CD8-positive, alpha-beta memory T cell (primary cell): ENCODE measurements around the gene SMIM7. TPM values are rescaled to one million over a fixed set of nuclear protein-coding genes. Genes with fewer than 3 reads are reported as not detected.

Experiments
- CTCF ChIA-PET: fragments of 350-600 bp; sonication (Branson Sonifier 250); formaldehyde crosslinking; loops from one replicate; lab custom pipeline; 2021; ENCODE audit warnings: antibody characterized with exemption; lab: Charles Lee
- POLR2A ChIA-PET: fragments of 350-600 bp; sonication (Branson Sonifier 250); formaldehyde crosslinking; loops from one replicate; lab custom pipeline; 2021; ENCODE audit warnings: antibody characterized with exemption; lab: Charles Lee
- DNase-seq, 5 donors: peaks; one replicate each; pipeline versions ENCODE4 v3.0.0 to v3.0.0-alpha.2; 2020 to 2022; ENCODE audit warnings: mixed read lengths in 1 of 5
- H3K27ac ChIP-seq: one replicate; pipeline ENCODE4 v1.7.0; 2013; ENCODE audit warnings: low read depth, mild to moderate bottlenecking, low read length, moderate library complexity
- H3K27me3 ChIP-seq: 2 replicates; pipeline ENCODE4 v1.7.0; 2013; ENCODE audit warnings: low read length, mild to moderate bottlenecking; ENCODE audit not compliant: insufficient read depth, poor library complexity, severe bottlenecking
- H3K36me3 ChIP-seq: 2 replicates; pipeline ENCODE4 v1.7.0; 2013; ENCODE audit warnings: mild to moderate bottlenecking, low read length, moderate library complexity; ENCODE audit not compliant: insufficient read depth
- H3K4me1 ChIP-seq: 2 replicates; pipeline ENCODE4 v1.7.0; 2013; ENCODE audit warnings: mild to moderate bottlenecking, low read length, moderate library complexity; ENCODE audit not compliant: insufficient read depth
- H3K4me3 ChIP-seq: 2 replicates; pipeline ENCODE4 v1.7.0; 2013; ENCODE audit warnings: mild to moderate bottlenecking, low read length
- H3K9me3 ChIP-seq: 2 replicates; pipeline ENCODE4 v1.7.0; 2013; ENCODE audit warnings: mild to moderate bottlenecking, low read length
- H3K27ac Mint-ChIP-seq, 8 donors: one replicate each; pipeline ENCODE4 v1.8.0; 2020 to 2021; ENCODE audit warnings: mixed read lengths in 8 of 8, mild to moderate bottlenecking in 6 of 8, inconsistent platforms in 3 of 8, moderate library complexity in 3 of 8
- H3K27me3 Mint-ChIP-seq, 2 donors: one replicate each; pipeline ENCODE4 v1.8.0; 2020 to 2021; ENCODE audit warnings: mixed read lengths in 2 of 2, mild to moderate bottlenecking in 1 of 2, moderate library complexity in 1 of 2
- H3K36me3 Mint-ChIP-seq, 3 donors: one replicate each; pipeline ENCODE4 v1.8.0; 2020 to 2021; ENCODE audit warnings: mixed read lengths in 3 of 3, inconsistent platforms in 1 of 3, mild to moderate bottlenecking in 1 of 3
- H3K4me1 Mint-ChIP-seq, 3 donors: one replicate each; pipeline ENCODE4 v1.8.0; 2020 to 2021; ENCODE audit warnings: mixed read lengths in 3 of 3, inconsistent platforms in 1 of 3, mild to moderate bottlenecking in 1 of 3
- H3K4me3 Mint-ChIP-seq, 7 donors: one replicate each; pipeline ENCODE4 v1.8.0; 2020 to 2021; ENCODE audit warnings: mixed read lengths in 7 of 7, mild to moderate bottlenecking in 6 of 7, moderate library complexity in 4 of 7, inconsistent platforms in 2 of 7
- H3K9me3 Mint-ChIP-seq, 5 donors: one replicate each; pipeline ENCODE4 v1.8.0; 2020 to 2022; ENCODE audit warnings: mixed read lengths in 5 of 5, mild to moderate bottlenecking in 3 of 5, moderate library complexity in 2 of 5, inconsistent platforms in 1 of 5
- polyA plus RNA-seq: library from polyadenylated mRNA; unstranded; fragments of 300-500 nt; fragmentation: Illumina TruSeq; gene quantifications from one replicate; pipeline ENCODE4 v1.2.3, GENCODE V29; 2021
- total RNA-seq, 2 experiments: library from RNA; stranded (reverse); gene quantifications; one replicate each; pipeline ENCODE4 v1.2.3, GENCODE V29; 2021

The SMIM7 gene
- total and polyA plus RNA-seq, 3 experiments from 2014 or later: 61.7 to 64.5 (median 64.5) TPM

- Histone ChIP-seq H3K27ac (no peak overlapping the region), H3K4me3 (no peak overlapping the region), H3K27me3 (no peaks in the 10 kb centered on the region), H3K36me3 (no peaks in the 10 kb centered on the region), H3K9me3 (no peaks in the 10 kb centered on the region), H3K4me1 (peaks cover 7% of the 10 kb centered on the region)
- no peak overlapping the region for H3K27ac Mint-ChIP-seq
- no peaks in the 10 kb centered on the region for H3K27me3 Mint-ChIP-seq
- ChIA-PET CTCF (interaction anchor here (0.7 to 1.1 kb wide), 3 partner anchors 11 to 22 kb away, joined by 3 to 4 read pairs (median 3); no protein-coding TSS in a partner anchor), POLR2A (interaction anchor here (0.7 to 1.0 kb wide), 2 partner anchors 19 to 22 kb away, joined by 3 read pairs; no protein-coding TSS in a partner anchor)
- no peak for DNase-seq
- H3K9me3 Mint-ChIP-seq: no peaks in the 10 kb centered on the region
- peaks cover 43 to 71% (median 65%) of the 10 kb centered on the region in 3 donors for H3K4me1 Mint-ChIP-seq
- H3K4me3 Mint-ChIP-seq: no peak overlapping the region
- H3K36me3 Mint-ChIP-seq: peaks cover 0 to 15% (median 3%) of the 10 kb centered on the region in 3 donors
Observed at GRCh38 chr19:16609511-16610200, 50.3 kb downstream of the SMIM7 start.

GRCh38 chr19:16608290-16608739 is 51.6 kb downstream of the SMIM7 start:
- Histone ChIP-seq H3K9me3 (no peaks in the 10 kb centered on the region), H3K4me3 (no peak overlapping the region), H3K4me1 (peaks cover 6% of the 10 kb centered on the region), H3K27ac (no peak overlapping the region), H3K36me3 (no peaks in the 10 kb centered on the region), H3K27me3 (no peaks in the 10 kb centered on the region)
- DNase-seq: no peak
- ChIA-PET CTCF (interaction anchor here (1.1 kb wide), 1 partner anchor 9 kb away, joined by 4 read pairs; no protein-coding TSS in a partner anchor), POLR2A (no interaction called here)
- Mint-ChIP-seq H3K36me3 (peaks cover 0 to 17% (median 3%) of the 10 kb centered on the region in 3 donors), H3K4me1 (peaks cover 41 to 72% (median 62%) of the 10 kb centered on the region in 3 donors), H3K9me3 (no peaks in the 10 kb centered on the region), H3K27me3 (no peaks in the 10 kb centered on the region), H3K4me3 (no peak overlapping the region), H3K27ac (peak overlapping the region in 5 of 8 donors; percentile 10 to 60 (median 38))

- peaks cover 41 to 71% (median 59%) of the 10 kb centered on the region in 3 donors for H3K4me1 Mint-ChIP-seq
- peaks cover 0 to 17% (median 3%) of the 10 kb centered on the region in 3 donors for H3K36me3 Mint-ChIP-seq
- POLR2A ChIA-PET: no interaction called here
- H3K36me3 ChIP-seq: no peaks in the 10 kb centered on the region
- H3K9me3 Mint-ChIP-seq: no peaks in the 10 kb centered on the region
- CTCF ChIA-PET: no interaction called here
- H3K4me1 ChIP-seq: peaks cover 6% of the 10 kb centered on the region
- no peaks in the 10 kb centered on the region for H3K9me3 ChIP-seq
- H3K27ac Mint-ChIP-seq: peak overlapping the region in 4 of 8 donors; percentile 35 to 54 (median 40)
- DNase-seq: no peak
- no peaks in the 10 kb centered on the region for H3K27me3 ChIP-seq
- no peak overlapping the region for H3K4me3 ChIP-seq
- no peak overlapping the region for H3K27ac ChIP-seq
- H3K4me3 Mint-ChIP-seq: no peak overlapping the region
- no peaks in the 10 kb centered on the region for H3K27me3 Mint-ChIP-seq
Observed at GRCh38 chr19:16607819-16608218, 52.1 kb downstream of the SMIM7 start.

GRCh38 chr19:16605553-16605994 is 54.4 kb downstream of the SMIM7 start:
- no peaks in the 10 kb centered on the region for H3K9me3 ChIP-seq
- Mint-ChIP-seq H3K36me3 (peaks cover 0 to 17% (median 3%) of the 10 kb centered on the region in 3 donors), H3K9me3 (no peaks in the 10 kb centered on the region), H3K4me3 (no peak overlapping the region), H3K27me3 (no peaks in the 10 kb centered on the region), H3K27ac (peak overlapping the region in 4 of 8 donors; percentile 51 to 92 (median 56)), H3K4me1 (peaks cover 24 to 64% (median 45%) of the 10 kb centered on the region in 3 donors)
- H3K27ac ChIP-seq: no peak overlapping the region
- ChIA-PET POLR2A (no interaction called here), CTCF (interaction anchor here (1.1 to 1.6 kb wide), 2 partner anchors 21 to 28 kb away, joined by 3 to 4 read pairs; no protein-coding TSS in a partner anchor)
- H3K27me3 ChIP-seq: no peaks in the 10 kb centered on the region
- H3K4me3 ChIP-seq: no peak overlapping the region
- H3K36me3 ChIP-seq: no peaks in the 10 kb centered on the region
- no peaks in the 10 kb centered on the region for H3K4me1 ChIP-seq
- DNase-seq: no peak

DNA sequence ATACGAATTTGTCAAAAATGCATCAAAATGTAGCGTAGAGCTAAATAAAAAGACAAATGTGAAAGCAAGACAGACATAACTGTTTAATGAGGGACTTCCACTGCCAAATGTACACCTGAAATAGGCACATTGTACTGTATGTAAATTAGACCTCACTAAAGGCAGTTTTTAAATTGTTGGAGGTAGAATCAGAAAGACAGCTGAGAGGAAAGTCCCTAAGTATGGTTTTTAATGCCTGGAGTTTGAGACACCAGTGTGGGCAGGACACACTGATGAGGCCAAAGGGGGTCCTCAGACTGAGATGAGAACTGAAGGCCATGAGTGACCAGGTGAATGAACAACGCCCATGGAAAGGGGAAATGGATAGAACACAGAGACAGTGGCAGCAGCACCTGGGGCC is 54.8 kb downstream of the SMIM7 start:
- POLR2A ChIA-PET: no interaction called here

DNA sequence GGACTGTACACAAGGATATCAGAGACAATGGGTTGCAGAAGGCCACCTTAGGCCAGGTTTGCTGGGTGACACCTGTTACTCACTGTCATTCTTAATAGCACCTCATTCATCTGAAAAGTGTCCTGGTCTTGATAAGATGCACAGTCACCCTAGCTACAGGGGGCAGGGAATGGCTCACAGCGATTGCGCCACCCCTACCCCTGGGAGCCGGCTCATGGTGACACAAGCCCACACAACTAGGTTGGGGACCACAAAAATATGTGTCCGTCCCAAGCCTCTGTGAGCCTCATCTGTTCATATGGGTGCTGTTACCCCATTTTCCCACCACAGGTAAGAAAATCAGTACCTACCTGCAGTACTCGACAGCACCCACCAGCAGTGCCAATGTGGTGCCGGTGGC is 55.3 kb downstream of the SMIM7 start:
- H3K4me1 ChIP-seq: no peaks in the 10 kb centered on the region
- Mint-ChIP-seq H3K27me3 (no peaks in the 10 kb centered on the region), H3K4me3 (no peak overlapping the region), H3K36me3 (peaks cover 0 to 17% (median 3%) of the 10 kb centered on the region in 3 donors), H3K27ac (peak overlapping the region in 1 of 8 donors; percentile 26), H3K9me3 (no peaks in the 10 kb centered on the region), H3K4me1 (peaks cover 28 to 64% (median 41%) of the 10 kb centered on the region in 3 donors)
- H3K27me3 ChIP-seq: no peaks in the 10 kb centered on the region
- H3K9me3 ChIP-seq: no peaks in the 10 kb centered on the region
- no peak overlapping the region for H3K4me3 ChIP-seq
- ChIA-PET CTCF (interaction anchor here (1.0 kb wide), 1 partner anchor 17 kb away, joined by 3 read pairs; no protein-coding TSS in a partner anchor), POLR2A (no interaction called here)
- no peaks in the 10 kb centered on the region for H3K36me3 ChIP-seq
- no peak overlapping the region for H3K27ac ChIP-seq
- DNase-seq: no peak

More for the DNA sequence above, 54.8 kb downstream of the SMIM7 start:
- CTCF ChIA-PET: interaction anchor here (1.6 kb wide), 1 partner anchor 21 kb away, joined by 4 read pairs; no protein-coding TSS in a partner anchor
- H3K27me3 ChIP-seq: no peaks in the 10 kb centered on the region
- Mint-ChIP-seq H3K36me3 (peaks cover 0 to 17% (median 3%) of the 10 kb centered on the region in 3 donors), H3K4me3 (no peak overlapping the region), H3K4me1 (peaks cover 28 to 67% (median 44%) of the 10 kb centered on the region in 3 donors), H3K9me3 (no peaks in the 10 kb centered on the region), H3K27ac (peak overlapping the region in 2 of 8 donors; percentile 51 to 55), H3K27me3 (no peaks in the 10 kb centered on the region)
- H3K4me3 ChIP-seq: no peak overlapping the region
- DNase-seq: no peak
- H3K36me3 ChIP-seq: no peaks in the 10 kb centered on the region
- no peak overlapping the region for H3K27ac ChIP-seq
- no peaks in the 10 kb centered on the region for H3K9me3 ChIP-seq
- no peaks in the 10 kb centered on the region for H3K4me1 ChIP-seq

DNA sequence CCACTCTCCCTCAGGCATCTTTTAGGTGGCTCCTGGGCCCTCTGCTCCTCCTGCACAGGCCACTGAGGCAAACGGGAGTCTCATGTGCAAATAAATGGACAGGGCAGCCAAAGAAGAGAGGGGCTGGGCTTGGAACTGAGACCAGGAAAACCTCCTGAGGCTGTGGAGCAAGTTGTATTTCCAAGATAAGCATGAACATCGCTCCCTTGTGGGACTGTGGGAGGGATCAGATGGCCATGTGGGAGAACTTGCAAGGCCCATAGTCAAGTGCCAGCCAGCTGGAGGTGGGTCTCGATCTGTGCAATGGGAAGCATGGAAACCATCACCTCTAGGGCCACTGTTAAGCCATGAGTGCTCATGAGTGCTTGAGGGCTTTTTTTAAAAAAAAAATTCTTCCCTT is 56.9 kb downstream of the SMIM7 start:
- CTCF ChIA-PET: no interaction called here
- no peaks in the 10 kb centered on the region for H3K4me1 ChIP-seq

More for the DNA sequence above, 56.9 kb downstream of the SMIM7 start:
- no peaks in the 10 kb centered on the region for H3K27me3 Mint-ChIP-seq
- H3K27ac ChIP-seq: no peak overlapping the region
- H3K9me3 ChIP-seq: no peaks in the 10 kb centered on the region
- H3K4me1 Mint-ChIP-seq: peaks cover 25 to 65% (median 35%) of the 10 kb centered on the region in 3 donors
- H3K4me3 ChIP-seq: no peak overlapping the region
- DNase-seq: no peak
- POLR2A ChIA-PET: no interaction called here
- no peaks in the 10 kb centered on the region for H3K36me3 ChIP-seq
- H3K27ac Mint-ChIP-seq: peak overlapping the region in 1 of 8 donors; percentile 42
- H3K4me3 Mint-ChIP-seq: no peak overlapping the region
- H3K36me3 Mint-ChIP-seq: peaks cover 0 to 20% (median 3%) of the 10 kb centered on the region in 3 donors
- no peaks in the 10 kb centered on the region for H3K9me3 Mint-ChIP-seq
- no peaks in the 10 kb centered on the region for H3K27me3 ChIP-seq
